Heart left ventricle (tissue), 16 donors: ENCODE results near the gene CNTNAP4. TPM values are rescaled to one million over a fixed set of nuclear protein-coding genes. Genes with fewer than 3 reads are reported as not detected.

Experiments used
- ATAC-seq, 4 donors: fragments of 200-7000 bp; cut with Tn5 transposase; one replicate each; pipeline ENCODE4 v1.9.1; 2020 to 2022; ENCODE audit warnings: moderate library complexity in 4 of 4, mild to moderate bottlenecking in 3 of 4, moderate number of reproducible peaks in 1 of 4
- DNase-seq, 5 donors: peaks; one replicate each; pipeline ENCODE4 v3.0.0-alpha.2; 2020
- H3K27ac ChIP-seq, 12 donors: fragments of 200-600 bp; sonication (generic) in 4 of 12; one replicate each; pipeline versions ENCODE4 v1.5.0 to v1.8.0; 2016 to 2022; ENCODE audit warnings: mild to moderate bottlenecking in 2 of 12
- H3K27me3 ChIP-seq, 9 donors: fragments of 200-600 bp; sonication (generic) in 2 of 9; one replicate each; pipeline versions ENCODE4 v1.5.1 to v1.8.0; 2016 to 2022; ENCODE audit warnings: mild to moderate bottlenecking in 3 of 9
- H3K36me3 ChIP-seq, 9 donors: fragments of 200-600 bp; sonication (generic) in 2 of 9; one replicate each; pipeline versions ENCODE4 v1.5.0 to v1.8.0; 2018 to 2022; ENCODE audit warnings: mild to moderate bottlenecking in 2 of 9
- H3K4me1 ChIP-seq, 12 donors: fragments of 200-600 bp; sonication (generic) in 4 of 12; one replicate each; pipeline versions ENCODE4 v1.5.0 to v1.8.0; 2016 to 2022; ENCODE audit warnings: mild to moderate bottlenecking in 3 of 12
- H3K4me3 ChIP-seq, 12 donors: fragments of 200-600 bp; sonication (generic) in 4 of 12; one replicate each; pipeline versions ENCODE4 v1.5.0 to v1.8.0; 2017 to 2022; ENCODE audit warnings: mild to moderate bottlenecking in 9 of 12, moderate library complexity in 4 of 12
- H3K9me3 ChIP-seq, 12 donors: fragments of 200-600 bp; sonication (generic) in 4 of 12; one replicate each; pipeline versions ENCODE4 v1.5.0 to v1.8.0; 2016 to 2022; ENCODE audit warnings: mild to moderate bottlenecking in 1 of 12
- POLR2A ChIP-seq, 2 donors: fragments of 450-650 bp; IDR thresholded peaks; one replicate each; pipeline ENCODE4 v1.6.1; 2017; ENCODE audit warnings: antibody characterized with exemption in 2 of 2, mild to moderate bottlenecking in 2 of 2, moderate library complexity in 2 of 2
- WGBS, 4 donors: extraction: QIAGEN DNeasy Blood & Tissue Kit in 2 of 4; methylation state at CpG; one replicate each; pipeline versions ENCODE4 v1.1.5 to v1.1.7; 2013 to 2018; 5-methylcytosine and 5-hydroxymethylcytosine counted together
- intact Hi-C, 10 donors: fragments of 100-400 bp; cut with DNase I; formaldehyde crosslinking; loops; one replicate each; pipeline versions ENCODE4 v1.11.1 to v1.14.2; 2022
- polyA plus RNA-seq, 2 donors: library from polyadenylated mRNA; stranded (reverse); fragments of 200-250 nt; gene quantifications; one replicate each; pipeline ENCODE4 v1.2.3, GENCODE V29; 2013
- total RNA-seq, 9 donors: library from RNA; depleted of rRNA in 2 of 9; stranded (reverse); fragments of >200 nt in 2 of 9; fragmentation: NEBNext Ultra II Directional in 3 of 9; extraction: Animal tissue kit (Norgen Biotek cat#: 25700) in 3 of 9; gene quantifications; one replicate each; pipeline versions ENCODE4 v1.1.0 to v1.2.4, GENCODE V29; 2016 to 2023
- TF ChIP-seq, protein P1 (sequence below), 12 donors: fragments of 200-600 bp; sonication (generic) in 4 of 12; IDR thresholded peaks; one replicate each; pipeline versions ENCODE4 v1.5.0 to v1.8.0; 2018 to 2022; ENCODE audit warnings: antibody characterized with exemption in 12 of 12, mild to moderate bottlenecking in 5 of 12
- donor health status: ischemic (EF 13 %, LVEDD 7.1; RV severe dilation, severe dysfunction).
- donor health status: healthy with polysubstance abuse.
- donor health status: DM: no; HTN: yes; CAD: no.
- donor health status: DM: no; HTN: no; CAD: no.
- donor health status: ischemic (EF 25% LVEDD 6.9; RV normal size, moderate dysfunction).
- donor health status: ischemic (EF 25% LVEDD 5.7; RV mildly dilated, moderate dysfunction).
- donor health status: healthy.
- donor health status: DM: yes; HTN: yes; CAD: no.
- donor health status: ischemic (EF 35%, LVEDD 5.7; RV mildly dilated, moderate dysfunction).
- donor health status: nonischemic (EF 11% LVEDD 7.7; RV severe dilation, severe dysfunction).
- donor health status: DM: yes; HTN: yes; CAD: no.
- donor health status: PGD.
- donor health status: ischemic (EF 29% LVEDD 5.4; RV normal size, mild dysfunction).
- donor health status: nonischemic (EF 23%, LVEDD 6.1; RV moderate dilation, normal function).

The CNTNAP4 gene
- total and polyA plus RNA-seq, 11 donors: not detected

DNA sequence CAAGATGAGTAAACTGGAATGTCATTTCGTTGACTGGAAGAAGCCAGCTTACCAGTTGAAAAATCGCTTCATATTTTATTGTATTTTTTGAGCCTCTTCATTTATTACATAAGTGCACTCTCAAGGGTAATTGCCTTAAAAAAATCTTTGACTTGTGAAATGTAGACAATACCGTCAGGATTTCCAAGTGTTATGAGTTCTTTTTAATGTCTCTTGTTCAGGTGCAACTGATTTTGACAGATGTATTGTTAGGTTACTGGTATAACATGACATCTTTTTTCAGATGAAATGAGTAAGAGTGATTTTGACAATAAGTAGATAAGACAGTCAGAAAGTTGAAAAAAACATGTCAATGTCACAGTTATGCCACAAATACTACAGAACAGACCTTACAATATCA lies 169.1 kb downstream of the CNTNAP4 start:
- 47 to 61% (median 55%) methylated on average over 3 of the region's 3 CpGs for WGBS, 4 donors
- no peak for ATAC-seq

DNA sequence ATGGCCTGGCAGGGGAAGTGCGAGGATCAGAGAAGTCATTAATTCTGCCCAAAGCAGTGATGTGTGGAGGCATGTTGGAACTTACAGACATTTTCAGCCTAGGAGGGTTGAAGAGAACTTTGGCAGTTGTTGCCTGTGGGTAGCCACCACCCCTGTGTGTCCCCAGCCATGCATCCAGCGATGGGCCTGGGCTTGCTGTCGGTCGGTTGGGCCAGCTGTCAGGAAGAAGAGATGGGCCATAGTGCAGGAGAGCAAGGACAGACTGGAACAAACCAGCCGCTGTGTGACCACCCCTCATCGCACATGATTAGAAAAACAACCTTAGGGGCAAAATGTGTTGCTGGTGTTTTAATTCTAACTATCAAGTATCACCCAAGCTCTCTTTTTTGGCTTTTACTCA lies 173.7 kb downstream of the CNTNAP4 start:
- Histone ChIP-seq H3K27me3 (no peaks in the 10 kb centered on the region), H3K4me1 (no peaks in the 10 kb centered on the region), H3K27ac (no peak overlapping the region), H3K36me3 (no peaks in the 10 kb centered on the region), H3K9me3 (no peaks in the 10 kb centered on the region), H3K4me3 (no peak overlapping the region)
- WGBS, 4 donors: 83 to 93% (median 92%) methylated on average over 6 of the region's 6 CpGs
- ATAC-seq (no peak), DNase-seq (no peak)
- intact Hi-C loops: no loop called here
- TF ChIP-seq POLR2A (IDR thresholded peaks at IDR 0.05): no peak
- TF ChIP-seq, protein P1, sequence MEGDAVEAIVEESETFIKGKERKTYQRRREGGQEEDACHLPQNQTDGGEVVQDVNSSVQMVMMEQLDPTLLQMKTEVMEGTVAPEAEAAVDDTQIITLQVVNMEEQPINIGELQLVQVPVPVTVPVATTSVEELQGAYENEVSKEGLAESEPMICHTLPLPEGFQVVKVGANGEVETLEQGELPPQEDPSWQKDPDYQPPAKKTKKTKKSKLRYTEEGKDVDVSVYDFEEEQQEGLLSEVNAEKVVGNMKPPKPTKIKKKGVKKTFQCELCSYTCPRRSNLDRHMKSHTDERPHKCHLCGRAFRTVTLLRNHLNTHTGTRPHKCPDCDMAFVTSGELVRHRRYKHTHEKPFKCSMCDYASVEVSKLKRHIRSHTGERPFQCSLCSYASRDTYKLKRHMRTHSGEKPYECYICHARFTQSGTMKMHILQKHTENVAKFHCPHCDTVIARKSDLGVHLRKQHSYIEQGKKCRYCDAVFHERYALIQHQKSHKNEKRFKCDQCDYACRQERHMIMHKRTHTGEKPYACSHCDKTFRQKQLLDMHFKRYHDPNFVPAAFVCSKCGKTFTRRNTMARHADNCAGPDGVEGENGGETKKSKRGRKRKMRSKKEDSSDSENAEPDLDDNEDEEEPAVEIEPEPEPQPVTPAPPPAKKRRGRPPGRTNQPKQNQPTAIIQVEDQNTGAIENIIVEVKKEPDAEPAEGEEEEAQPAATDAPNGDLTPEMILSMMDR (IDR thresholded peaks at IDR 0.05): no peak

More for the DNA sequence above, 169.1 kb downstream of the CNTNAP4 start:
- intact Hi-C loops: no loop called here
- H3K4me3 ChIP-seq: no peak overlapping the region
- no peak overlapping the region for H3K27ac ChIP-seq
- no peak for TF ChIP-seq POLR2A (IDR thresholded peaks at IDR 0.05)
- TF ChIP-seq, protein P1 (IDR thresholded peaks at IDR 0.05): no peak
- H3K27me3 ChIP-seq: no peaks in the 10 kb centered on the region
- H3K9me3 ChIP-seq: no peaks in the 10 kb centered on the region
- H3K36me3 ChIP-seq: no peaks in the 10 kb centered on the region
- H3K4me1 ChIP-seq: no peaks in the 10 kb centered on the region
- no peak for DNase-seq

DNA sequence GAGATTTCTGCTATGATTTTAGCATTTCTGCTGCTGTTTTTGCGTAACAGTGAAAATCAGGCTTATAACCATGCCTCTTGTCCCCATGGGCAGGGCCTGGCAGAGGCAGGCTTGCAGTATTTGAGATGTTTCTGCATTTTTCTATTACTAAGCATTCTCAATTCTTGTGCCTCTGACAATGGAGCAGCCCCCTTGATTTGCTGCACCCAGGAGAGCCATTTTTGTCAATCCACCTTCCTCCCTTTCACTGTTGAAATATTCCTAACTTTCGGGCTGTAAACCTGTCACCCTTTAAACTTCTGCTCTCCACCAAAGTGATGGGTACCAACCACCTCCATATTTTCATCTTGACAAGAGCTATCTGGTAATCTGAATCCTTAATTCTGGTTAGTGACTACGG lies 178.1 kb downstream of the CNTNAP4 start:
- DNase-seq (no peak), ATAC-seq (no peak)
- no peak overlapping the region for H3K27ac ChIP-seq
- H3K4me1 ChIP-seq: no peaks in the 10 kb centered on the region
- no peak for TF ChIP-seq POLR2A (IDR thresholded peaks at IDR 0.05)
- TF ChIP-seq, protein P1 (IDR thresholded peaks at IDR 0.05): no peak
- intact Hi-C loops: no loop called here
- H3K4me3 ChIP-seq: no peak overlapping the region
- no peaks in the 10 kb centered on the region for H3K27me3 ChIP-seq
- no peaks in the 10 kb centered on the region for H3K9me3 ChIP-seq
- H3K36me3 ChIP-seq: no peaks in the 10 kb centered on the region
- 87 to 92% (median 89%) methylated on average over 3 of the region's 3 CpGs for WGBS, 4 donors

DNA sequence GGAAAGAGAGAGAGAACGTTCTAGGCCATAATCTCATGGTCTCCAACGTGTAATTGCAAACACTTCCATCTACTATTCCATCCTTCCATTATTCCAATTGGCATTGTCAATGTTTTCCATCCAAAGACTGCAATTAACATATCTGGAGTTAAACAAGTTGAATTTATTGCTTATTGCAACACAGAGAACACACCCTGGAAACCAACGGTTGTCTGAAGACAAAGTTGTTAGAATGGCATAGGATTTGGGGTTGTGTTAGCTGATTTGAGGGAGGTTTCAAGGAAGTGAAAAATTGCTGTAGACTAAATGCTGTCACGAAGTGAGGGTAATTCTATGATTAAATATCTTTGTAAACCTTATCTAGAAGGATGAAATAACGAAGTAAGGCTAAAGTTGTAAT lies 178.8 kb downstream of the CNTNAP4 start:
- Histone ChIP-seq H3K4me1 (no peaks in the 10 kb centered on the region), H3K27me3 (no peaks in the 10 kb centered on the region), H3K9me3 (no peaks in the 10 kb centered on the region), H3K27ac (no peak overlapping the region), H3K4me3 (no peak overlapping the region), H3K36me3 (no peaks in the 10 kb centered on the region)
- TF ChIP-seq POLR2A (IDR thresholded peaks at IDR 0.05): no peak
- TF ChIP-seq, protein P1 (IDR thresholded peaks at IDR 0.05): no peak
- ATAC-seq: no peak
- WGBS, 4 donors: 69 to 74% (median 70%) methylated on average over 5 of the region's 5 CpGs
- intact Hi-C loops: no loop called here
- DNase-seq: no peak
